Tongue (tissue), 2 donors: ENCODE measurements around the gene ATAD3B. TPM values are rescaled to one million over a fixed set of nuclear protein-coding genes. Genes with fewer than 3 reads are reported as not detected.
"Not testable (repeated sequence)": the region's sequence is repeated elsewhere in the genome, so short reads cannot be mapped to it uniquely, and the experiment has no call there.

Source experiments
- DNase-seq: peaks from one replicate; pipeline ENCODE4 v3.0.0-alpha.2; 2015
- total RNA-seq: library from RNA; depleted of rRNA; stranded (reverse); fragments of >200 nt; gene quantifications from one replicate; pipeline ENCODE4 v1.2.3, GENCODE V29; 2014

ATAD3B gene
- total RNA-seq, 1 donor from 2014 or later: 10.5 TPM

DNA sequence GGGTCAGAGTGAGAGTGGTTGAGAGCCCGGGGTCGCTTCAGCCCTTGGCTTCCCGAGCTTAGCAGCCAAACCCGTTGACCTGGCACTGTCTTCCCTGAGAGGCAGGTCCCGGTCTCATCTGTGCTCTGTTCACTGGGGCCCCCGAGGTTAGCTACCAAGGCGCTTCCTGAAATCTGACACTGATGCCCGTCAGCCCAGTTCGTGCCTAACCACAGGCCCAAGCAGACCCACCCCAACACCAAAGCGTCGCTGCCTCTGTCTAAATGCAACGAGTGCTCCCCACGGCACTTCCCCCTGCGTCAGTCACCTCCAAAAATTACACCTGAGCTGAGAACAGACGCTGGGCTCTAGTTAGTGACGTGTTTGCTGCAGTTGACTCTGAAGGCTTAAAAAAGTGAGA is 42.8 kb downstream of the ATAD3B start:
- not testable (repeated sequence) for DNase-seq

- not testable (repeated sequence) for DNase-seq
These were observed 45.4 kb downstream of the ATAD3B start for GRCh38 chr1:1516923-1517322.

DNA sequence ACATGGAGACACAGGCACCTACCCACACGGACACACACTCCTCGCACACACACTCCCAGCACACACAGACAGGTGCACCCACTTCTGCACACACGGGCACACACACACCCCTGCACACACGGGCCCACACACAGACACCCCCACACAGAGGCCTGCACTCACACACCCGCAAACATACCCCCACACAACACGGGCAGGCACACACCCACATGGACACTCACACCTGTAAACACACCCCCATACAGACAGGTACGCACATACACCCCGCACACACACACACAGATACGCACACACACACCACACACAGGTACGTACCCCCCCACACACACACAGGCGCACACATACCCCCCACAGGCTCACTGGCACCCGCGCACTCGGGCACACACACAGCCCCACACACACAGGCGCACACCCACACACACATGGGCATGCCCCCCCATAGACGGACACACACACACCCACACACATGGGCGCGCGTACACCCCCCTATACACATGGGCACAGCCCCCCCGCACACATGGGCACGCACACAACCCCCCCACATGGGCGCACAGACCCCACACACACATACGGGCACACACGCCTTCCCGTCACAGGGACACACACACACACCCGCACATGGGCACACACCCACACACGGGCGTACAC is 46.5 kb downstream of the ATAD3B start:
- no peak for DNase-seq

- not testable (repeated sequence) for DNase-seq
These were observed 47.0 kb downstream of the ATAD3B start for GRCh38 chr1:1518621-1519007.

DNA sequence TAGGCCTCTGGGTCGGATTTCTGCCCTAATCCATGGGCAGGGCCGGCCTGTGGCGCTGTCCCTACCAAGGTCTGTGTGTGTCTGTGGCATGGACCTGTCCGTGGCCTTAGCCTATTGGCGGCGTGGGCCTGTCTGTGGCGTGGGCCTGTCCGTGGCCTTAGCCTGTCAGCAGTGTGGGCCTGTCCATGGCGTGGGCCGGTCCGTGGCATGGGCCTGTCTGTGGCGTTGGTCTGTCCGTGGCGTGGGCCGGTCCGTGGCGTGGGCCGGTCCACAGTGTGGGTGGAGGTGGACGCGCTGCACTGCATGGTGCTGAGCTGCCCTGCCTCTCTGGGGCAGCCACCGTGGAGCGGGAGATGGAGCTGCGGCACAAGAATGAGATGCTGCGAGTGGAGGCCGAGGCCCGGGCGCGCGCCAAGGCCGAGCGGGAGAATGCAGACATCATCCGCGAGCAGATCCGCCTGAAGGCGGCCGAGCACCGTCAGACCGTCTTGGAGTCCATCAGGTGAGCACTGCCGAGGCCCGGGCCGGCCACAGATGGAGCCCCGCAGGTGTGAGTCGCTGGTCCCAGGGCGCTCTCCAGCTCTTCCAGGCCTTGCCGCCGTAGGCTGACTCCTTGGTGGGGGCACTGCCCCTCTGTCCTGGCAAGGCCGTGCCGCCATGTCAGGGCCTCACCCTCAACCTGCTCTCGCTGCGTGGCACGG is 48.4 kb downstream of the ATAD3B start:
- not testable (repeated sequence) for DNase-seq

DNA sequence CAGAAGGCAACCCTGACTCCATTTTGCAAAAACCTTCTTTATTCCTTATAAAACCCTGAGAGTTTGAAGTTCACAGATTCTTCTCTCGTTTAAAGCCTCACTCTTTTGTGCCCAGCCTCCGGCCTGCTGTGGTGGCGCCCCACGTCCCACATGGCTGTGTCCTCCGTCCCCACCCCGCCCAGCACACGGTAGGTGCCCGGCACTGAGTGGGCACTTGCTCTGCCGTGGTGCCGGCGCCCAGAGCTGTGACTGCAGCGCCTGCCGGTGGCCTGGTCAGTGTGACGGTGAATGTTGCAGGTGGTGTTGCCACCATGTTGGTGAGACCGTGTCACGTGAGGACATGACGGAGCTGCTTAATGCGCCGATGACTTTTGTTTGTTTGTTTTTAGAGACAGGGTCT is 49.8 kb downstream of the ATAD3B start:
- no peak for DNase-seq

DNA sequence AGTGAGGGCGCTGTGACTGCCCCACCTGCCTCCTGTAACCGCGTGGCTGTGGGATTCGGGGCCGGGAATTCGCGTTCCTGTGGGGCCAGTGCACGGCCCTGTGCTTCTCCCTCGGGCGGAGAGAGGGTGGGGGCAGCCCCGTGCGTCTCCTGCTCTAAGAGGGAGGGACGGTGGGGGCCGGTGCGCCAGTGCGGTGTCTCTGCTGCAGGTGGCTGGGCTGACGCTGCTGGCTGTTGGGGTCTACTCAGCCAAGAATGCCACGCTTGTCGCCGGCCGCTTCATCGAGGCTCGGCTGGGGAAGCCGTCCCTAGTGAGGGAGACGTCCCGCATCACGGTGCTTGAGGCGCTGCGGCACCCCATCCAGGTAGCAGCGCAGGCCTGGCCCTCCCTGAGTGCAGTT is 51.0 kb downstream of the ATAD3B start:
- DNase-seq: not testable (repeated sequence)

DNA sequence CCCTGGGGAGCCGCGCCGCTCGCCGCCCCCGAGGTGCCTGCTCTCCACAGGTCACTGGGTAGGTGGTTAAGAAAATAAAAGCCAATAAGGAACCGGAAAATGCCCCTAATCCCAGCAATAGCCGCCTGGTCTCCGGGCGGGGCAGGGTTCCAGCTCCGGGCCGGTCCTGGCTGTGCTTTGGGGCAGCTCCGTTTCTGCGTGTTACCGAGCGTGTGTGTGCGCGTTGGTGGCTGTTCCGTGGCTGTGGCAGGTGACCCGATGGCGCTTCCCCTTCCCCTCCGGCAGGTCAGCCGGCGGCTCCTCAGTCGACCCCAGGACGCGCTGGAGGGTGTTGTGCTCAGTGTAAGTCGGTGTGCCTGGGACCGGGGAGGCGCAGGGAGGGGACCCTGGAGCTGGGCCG is 51.7 kb downstream of the ATAD3B start:
- not testable (repeated sequence) for DNase-seq

DNA sequence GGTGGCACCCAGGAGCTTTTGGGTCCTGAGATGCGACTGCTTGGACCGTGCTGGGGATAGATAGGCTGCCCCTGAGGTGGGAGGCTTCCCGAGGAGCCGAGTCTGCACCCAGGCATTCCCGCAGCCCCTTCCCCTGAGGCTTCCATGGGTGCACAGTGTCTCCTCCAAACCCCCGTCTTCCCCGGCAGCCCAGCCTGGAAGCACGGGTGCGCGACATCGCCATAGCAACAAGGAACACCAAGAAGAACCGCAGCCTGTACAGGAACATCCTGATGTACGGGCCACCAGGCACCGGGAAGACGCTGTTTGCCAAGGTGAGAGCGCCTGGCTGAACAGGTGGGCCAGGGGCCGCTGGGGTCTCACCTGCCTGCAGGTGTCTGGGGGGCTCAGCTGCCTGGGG is 52.1 kb downstream of the ATAD3B start:
- not testable (repeated sequence) for DNase-seq

- not testable (repeated sequence) for DNase-seq
These were observed 53.3 kb downstream of the ATAD3B start for GRCh38 chr1:1524750-1525383.

DNA sequence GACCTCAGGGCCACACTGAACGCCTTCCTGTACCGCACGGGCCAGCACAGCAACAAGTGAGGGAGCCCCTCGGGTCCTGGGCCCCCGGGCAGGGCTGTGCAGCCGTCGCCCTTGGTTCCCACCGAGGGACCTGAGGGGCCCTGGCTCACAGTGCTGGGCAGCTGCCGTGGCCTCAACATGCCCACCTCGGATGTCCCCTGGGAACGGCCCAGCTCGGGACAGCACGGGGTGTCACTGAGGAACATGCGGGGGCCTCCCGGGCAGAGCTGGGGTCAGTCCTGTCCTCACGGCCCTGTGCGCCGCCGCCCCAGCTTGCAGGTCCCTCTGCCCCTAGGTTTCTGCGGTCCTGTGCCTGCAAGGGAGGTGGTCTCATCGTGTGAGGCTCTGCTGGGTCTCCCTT is 54.9 kb downstream of the ATAD3B start:
- not testable (repeated sequence) for DNase-seq

GRCh38 chr1:1527092-1527816 is 55.7 kb downstream of the ATAD3B start:
- no peak for DNase-seq

GRCh38 chr1:1528301-1529267 is 57.0 kb downstream of the ATAD3B start:
- no peak for DNase-seq

DNA sequence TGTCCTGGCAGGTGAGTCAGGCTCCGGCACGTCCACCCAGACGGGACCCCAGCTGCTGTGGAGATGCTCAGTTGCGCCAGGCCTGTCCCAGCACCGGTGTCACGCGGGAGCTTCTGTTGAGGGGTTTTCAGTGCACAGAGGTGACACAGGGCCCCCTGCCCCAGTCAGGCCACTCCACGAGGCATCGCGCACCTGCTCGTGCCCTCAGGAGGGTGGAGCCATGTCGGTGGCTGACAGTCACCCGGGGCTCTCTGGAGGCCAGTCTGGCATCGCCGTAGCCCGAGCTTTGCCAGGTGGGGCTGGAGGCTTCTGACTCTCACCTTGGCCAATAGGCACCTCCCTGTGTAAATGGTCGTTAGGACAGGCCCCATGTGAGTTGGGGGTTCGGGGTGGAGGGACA is 57.8 kb downstream of the ATAD3B start:
- DNase-seq: no peak

GRCh38 chr1:1529936-1530335 is 58.4 kb downstream of the ATAD3B start:
- no peak for DNase-seq

DNA sequence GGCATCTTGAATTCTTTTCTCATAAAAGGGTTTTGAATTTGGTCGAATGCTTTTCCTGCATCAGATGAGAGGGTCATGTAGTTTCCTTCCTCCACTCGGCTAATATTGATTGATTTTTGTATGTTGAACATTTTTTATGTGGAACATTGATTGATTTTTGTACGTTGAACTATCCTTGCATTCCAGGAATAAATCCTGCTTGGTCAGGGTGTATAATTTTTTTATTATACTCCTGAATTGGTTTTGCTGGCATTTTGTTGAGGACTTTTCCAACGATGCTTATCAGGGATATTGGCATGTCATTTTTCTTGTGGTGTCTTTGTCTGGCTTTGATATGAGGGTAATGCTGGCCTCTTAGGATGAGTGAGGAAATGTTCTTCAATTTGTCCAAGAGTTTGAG is 60.4 kb downstream of the ATAD3B start:
- no peak for DNase-seq

DNA sequence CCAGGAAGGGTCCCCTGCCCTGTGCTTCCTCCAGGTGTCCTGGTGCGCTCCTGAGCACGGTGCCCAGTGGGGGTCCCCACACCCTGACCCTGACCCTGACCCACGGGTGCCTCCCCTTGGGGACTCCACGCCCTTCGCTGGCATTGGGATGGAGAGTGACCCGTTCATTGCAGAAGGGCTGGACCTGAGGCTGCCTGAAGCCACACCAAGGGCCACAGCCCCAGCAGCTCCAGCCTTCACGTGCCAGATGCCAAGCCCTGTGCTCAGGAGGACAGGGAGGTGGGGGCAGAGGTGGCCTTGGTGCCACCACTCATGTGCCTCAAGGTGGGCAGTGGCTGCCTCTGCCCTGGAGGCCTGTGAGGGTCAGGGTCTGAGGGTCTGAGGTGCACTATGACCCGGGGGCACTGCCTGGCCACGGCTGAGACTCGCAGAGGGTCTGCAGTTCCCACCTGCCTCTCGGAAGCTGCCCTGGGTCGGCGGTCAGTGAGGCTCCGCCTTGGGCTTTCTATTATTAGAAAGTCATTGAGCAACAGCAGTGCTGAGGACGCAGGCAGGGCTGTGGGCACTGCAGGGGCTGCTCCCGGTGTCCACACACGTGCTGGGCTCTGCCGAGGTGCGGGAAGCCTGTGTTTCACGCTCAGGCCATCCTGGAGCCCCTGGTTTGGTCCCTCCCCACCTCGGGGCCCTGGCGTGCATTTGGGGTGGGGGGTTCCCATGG is 61.8 kb downstream of the ATAD3B start:
- not testable (repeated sequence) for DNase-seq

GRCh38 chr1:1533894-1534291 is 62.3 kb downstream of the ATAD3B start:
- not testable (repeated sequence) for DNase-seq

- DNase-seq: no peak
These were observed 63.0 kb downstream of the ATAD3B start for GRCh38 chr1:1534401-1535154.
